Activated T-cell treated with anti-CD3 and anti-CD28 coated beads for 24 hours (primary cell): ENCODE data around the gene KRT4.
"Not testable (repeated sequence)": the region's sequence is repeated elsewhere in the genome, so short reads cannot be mapped to it uniquely, and the experiment has no call there.

Experiments used
- DNase-seq: peaks from one replicate; pipeline ENCODE4 v3.0.0-alpha.2; 2020; ENCODE audit warnings: low read depth

KRT4 gene

GRCh38 chr12:52772772-52773171, 41.1 kb downstream of the KRT4 start:
- no peak for DNase-seq

GRCh38 chr12:52772188-52772587, 41.7 kb downstream of the KRT4 start:
- DNase-seq: no peak

- no peak for DNase-seq
These were observed 42.4 kb downstream of the KRT4 start for GRCh38 chr12:52771505-52771904.

GRCh38 chr12:52771088-52771487, 42.8 kb downstream of the KRT4 start:
- DNase-seq: no peak

GRCh38 chr12:52769946-52770345, 44.0 kb downstream of the KRT4 start:
- DNase-seq: no peak

- no peak for DNase-seq
These were observed 44.6 kb downstream of the KRT4 start for GRCh38 chr12:52769354-52769753.

- DNase-seq: no peak
These were observed 45.3 kb downstream of the KRT4 start for GRCh38 chr12:52768479-52769200.

GRCh38 chr12:52767427-52767826, 46.5 kb downstream of the KRT4 start:
- DNase-seq: no peak

- no peak for DNase-seq
These were observed 46.9 kb downstream of the KRT4 start for GRCh38 chr12:52767020-52767379.

- no peak for DNase-seq
These were observed 47.4 kb downstream of the KRT4 start for GRCh38 chr12:52766351-52767019.

- DNase-seq: no peak
These were observed 48.2 kb downstream of the KRT4 start for GRCh38 chr12:52765702-52766101.

DNA sequence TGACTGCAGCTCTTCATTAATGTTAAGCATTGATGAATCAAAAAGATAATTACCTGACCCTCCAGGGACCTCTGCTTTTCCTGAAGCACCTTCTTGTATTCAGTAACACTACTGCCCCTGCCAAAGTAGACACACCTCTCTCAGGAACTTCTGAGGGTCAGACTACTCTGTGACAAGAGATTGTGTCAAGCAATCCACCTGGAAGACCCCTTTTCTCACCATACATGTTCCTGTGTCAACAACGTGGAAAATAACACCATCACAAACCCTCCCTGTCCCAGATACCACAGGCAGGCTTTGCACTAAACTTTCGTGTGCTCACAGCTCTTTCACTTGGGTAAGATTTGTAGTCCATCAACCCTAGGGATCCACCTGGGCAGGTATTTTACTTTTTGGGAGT, 49.9 kb downstream of the KRT4 start:
- DNase-seq: no peak

DNA sequence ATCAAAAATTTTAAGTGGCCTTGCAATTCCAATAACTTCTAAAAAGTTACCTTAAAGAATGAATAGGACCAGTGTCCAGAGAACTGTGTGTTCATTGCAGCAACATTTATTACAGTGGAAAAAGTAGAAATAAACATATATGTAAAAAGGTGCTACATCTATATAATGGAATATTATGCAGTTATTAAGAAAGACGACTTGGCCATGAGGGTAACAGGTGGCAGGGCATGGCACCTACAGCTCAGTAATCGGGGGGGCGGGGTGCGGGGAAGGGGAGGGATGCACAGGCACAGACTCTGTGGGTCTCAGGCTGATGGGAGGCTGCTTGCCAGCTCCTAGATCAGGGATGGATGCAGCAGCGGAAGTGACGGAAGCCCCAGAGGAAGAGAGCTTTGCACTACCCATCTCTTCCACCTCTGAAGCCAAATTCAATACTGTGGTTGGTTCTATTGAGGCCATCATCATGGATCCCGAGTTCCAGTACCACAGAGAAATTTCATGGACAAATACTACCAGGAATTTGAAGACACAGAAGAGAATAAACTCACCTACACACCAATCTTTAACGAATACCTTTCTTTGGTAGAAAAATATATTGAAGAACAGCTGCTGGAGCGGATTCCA, 50.8 kb downstream of the KRT4 start:
- DNase-seq: no peak

DNA sequence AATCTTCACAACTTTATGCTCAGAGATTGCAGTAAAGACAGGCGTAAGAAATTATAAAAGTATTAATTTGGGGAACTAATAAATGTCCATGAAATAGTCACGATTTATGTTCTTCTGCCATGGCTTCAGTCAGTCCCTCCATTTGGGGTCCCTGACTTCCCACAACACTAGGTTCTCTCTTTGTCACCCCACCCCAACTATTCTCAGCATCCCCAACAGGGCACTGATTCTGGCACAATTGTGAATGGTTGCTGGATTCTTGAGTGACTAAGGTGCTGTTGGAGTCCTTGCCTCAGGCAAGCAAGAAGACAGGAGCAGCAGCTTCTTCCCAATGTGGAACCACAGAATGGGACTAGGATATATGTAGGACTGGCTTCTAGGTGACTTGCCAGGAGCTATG, 52.1 kb downstream of the KRT4 start:
- no peak for DNase-seq

GRCh38 chr12:52761218-52761617, 52.7 kb downstream of the KRT4 start:
- not testable (repeated sequence) for DNase-seq

GRCh38 chr12:52760623-52761022, 53.3 kb downstream of the KRT4 start:
- DNase-seq: no peak

- DNase-seq: no peak
These were observed 54.2 kb downstream of the KRT4 start for GRCh38 chr12:52759695-52760094.

DNA sequence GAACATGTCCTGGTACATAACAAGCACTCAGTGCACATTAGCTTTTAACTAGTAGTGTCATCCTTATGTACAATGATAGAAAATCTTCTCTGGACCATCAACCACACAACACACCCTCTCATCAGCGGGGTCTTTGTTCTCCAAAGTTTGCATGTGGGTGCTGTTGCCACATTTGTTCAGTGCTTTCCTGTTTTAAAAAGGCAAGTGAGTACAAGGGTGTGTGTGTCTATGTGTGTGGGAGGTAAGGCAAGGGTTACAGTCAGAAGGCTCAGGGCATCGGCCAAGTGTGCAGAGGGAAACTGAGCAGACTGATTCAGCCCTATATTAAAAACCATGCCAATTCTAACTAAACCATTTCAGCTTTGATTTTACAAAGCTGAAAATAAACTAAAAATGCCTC, 54.7 kb downstream of the KRT4 start:
- no peak for DNase-seq

GRCh38 chr12:52757449-52758176, 56.3 kb downstream of the KRT4 start:
- DNase-seq: no peak
